Keratinocyte (primary cell): ENCODE results near the gene TMED5.

Experiments used
- CTCF ChIP-seq, 3 experiments: IDR thresholded peaks in 1 of 3; conservative IDR thresholded peaks in 1 of 3; optimal IDR thresholded peaks in 1 of 3; 2 replicates in 2 of 3; 3 replicates in 1 of 3; pipeline versions ENCODE3 to v1.5.1; 2011; ENCODE audit warnings: low read length in 3 of 3, mild to moderate bottlenecking in 3 of 3, moderate library complexity in 2 of 3, control low read depth in 1 of 3, inconsistent platforms in 1 of 3; ENCODE audit not compliant: insufficient read depth in 2 of 3; ENCODE audit errors: extremely low read depth in 1 of 3
- EZH2 ChIP-seq: IDR thresholded peaks from one replicate; pipeline ENCODE4 v1.6.1; 2012; ENCODE audit warnings: inconsistent platforms, mild to moderate bottlenecking, low read length, moderate library complexity

DNA sequence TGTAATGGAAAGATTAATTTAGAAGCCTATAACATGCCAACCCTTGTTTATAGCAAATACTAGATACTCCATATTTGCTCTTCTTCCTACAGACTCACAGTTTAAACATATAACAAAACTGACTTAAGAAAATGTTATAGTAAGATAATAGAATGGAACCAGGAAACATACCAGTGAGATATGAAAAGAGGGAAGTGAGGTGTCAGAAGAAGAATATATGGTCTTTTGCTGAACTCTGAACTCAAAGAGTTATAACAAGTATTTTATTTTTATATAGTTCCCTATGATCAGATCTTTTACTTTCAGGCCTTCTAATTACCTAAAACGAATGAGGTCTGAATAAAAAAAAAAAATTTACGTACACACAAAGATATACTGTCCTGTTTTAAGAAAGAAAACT lies 20.9 kb downstream of the TMED5 start:
- TF ChIP-seq CTCF (optimal IDR thresholded peaks at IDR 0.05 in 1 of 3, IDR thresholded peaks at IDR 0.05 in 1 of 3, conservative IDR thresholded peaks at IDR 0.05 in 1 of 3; ENCODE audit: extremely low read depth in 1 of 3, insufficient read depth in 2 of 3, low read length in 3 of 3) = no peak
- no peak for TF ChIP-seq EZH2
